HG03066 (cell line): ENCODE results near the gene LTBP1.

Experiments
- ATAC-seq: cut with Tn5 transposase; IDR thresholded peaks from one replicate; pipeline ENCODE4 v1.9.1; 2021; ENCODE audit warnings: low read depth; ENCODE audit not compliant: unreplicated experiment

Gene LTBP1

DNA sequence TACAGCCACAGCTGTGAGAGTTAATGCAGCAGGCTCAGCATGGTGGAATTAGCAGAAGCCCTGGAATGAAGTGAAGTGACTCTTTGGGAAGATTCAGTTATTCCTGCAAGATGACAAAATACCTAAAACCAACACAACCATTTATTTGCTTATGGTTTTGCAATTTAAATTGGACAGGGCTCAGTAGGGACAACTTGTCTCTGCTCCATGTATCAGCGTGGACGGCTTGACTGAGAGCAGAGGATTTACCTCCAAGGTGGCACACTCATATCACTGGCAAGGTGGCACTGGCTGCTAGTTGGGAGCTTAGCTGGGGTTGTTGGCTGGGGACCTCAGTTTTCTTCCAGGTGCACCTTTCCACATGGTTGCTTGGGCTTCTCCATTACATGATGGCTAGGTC lies 58.3 kb downstream of the LTBP1 start:
- ATAC-seq: no peak

- no peak for ATAC-seq
These were observed 62.0 kb downstream of the LTBP1 start for GRCh38 chr2:33008716-33009115.

DNA sequence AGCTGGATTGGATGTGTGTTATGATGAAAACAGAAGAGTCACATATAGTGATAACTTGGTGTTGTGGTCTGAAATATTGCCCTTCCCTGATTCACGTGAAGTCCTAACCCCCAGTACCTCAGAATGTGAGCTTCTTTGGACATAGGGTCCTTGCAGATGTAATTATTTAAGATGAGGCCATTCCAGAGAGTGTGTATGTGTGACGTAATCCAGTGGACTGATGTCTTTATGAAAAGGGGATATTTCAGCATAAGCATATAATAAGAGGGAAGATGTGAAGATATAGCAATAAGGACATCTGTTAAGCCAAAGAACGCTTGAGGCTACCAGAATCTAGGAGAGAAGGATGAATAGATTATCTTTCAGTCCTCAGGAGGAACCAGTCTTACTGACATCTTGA lies 62.5 kb downstream of the LTBP1 start:
- ATAC-seq: no peak

- no peak for ATAC-seq
These were observed 64.6 kb downstream of the LTBP1 start for GRCh38 chr2:33011373-33011772.

DNA sequence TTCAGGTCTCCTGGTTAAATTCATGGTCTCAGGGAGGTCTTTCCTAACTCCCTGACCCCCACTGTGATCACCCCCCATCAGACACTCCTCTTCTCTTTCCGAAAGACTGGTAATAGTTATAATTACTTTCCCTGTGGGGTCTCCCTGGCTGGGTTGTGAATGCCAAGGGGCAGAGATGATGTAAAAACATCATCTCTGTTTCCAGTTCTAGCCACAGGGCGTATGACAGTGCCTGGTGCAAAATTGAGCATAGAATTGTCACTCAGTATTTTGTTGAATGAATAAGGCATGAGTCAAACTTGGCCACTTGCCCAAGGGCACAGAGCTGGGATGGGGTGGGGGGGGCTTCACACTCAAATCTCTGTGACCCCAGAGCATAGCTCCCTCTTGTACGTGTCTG lies 65.2 kb downstream of the LTBP1 start:
- no peak for ATAC-seq

GRCh38 chr2:33013684-33014110 lies 66.9 kb downstream of the LTBP1 start:
- ATAC-seq: no peak

GRCh38 chr2:33014268-33014667 lies 67.5 kb downstream of the LTBP1 start:
- ATAC-seq: no peak

GRCh38 chr2:33015421-33016142 lies 68.8 kb downstream of the LTBP1 start:
- no peak for ATAC-seq

DNA sequence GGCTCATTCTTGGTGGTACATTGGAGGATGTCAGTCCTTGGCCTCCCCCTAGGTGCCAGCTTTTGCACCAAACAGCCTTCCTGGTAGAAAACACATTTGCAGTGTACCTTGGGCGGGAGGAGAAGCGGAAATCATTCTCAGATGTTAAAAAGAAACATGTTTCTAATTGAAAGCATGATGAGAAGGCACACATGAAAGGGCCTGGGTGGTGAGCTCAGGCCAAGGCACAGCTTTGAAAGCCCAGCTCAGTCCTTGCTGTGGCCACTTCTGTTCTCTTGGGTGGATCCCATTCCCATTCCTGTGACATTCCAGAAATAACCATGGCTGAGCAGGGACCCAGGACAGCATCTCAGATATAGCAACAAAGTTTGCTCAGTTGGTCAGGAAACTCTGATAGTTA lies 71.5 kb downstream of the LTBP1 start:
- ATAC-seq: no peak

- no peak for ATAC-seq
These were observed 73.0 kb downstream of the LTBP1 start for GRCh38 chr2:33019796-33020195.

- ATAC-seq: no peak
These were observed 74.1 kb downstream of the LTBP1 start for GRCh38 chr2:33020883-33021282.

GRCh38 chr2:33021542-33022227 lies 74.9 kb downstream of the LTBP1 start:
- no peak for ATAC-seq

DNA sequence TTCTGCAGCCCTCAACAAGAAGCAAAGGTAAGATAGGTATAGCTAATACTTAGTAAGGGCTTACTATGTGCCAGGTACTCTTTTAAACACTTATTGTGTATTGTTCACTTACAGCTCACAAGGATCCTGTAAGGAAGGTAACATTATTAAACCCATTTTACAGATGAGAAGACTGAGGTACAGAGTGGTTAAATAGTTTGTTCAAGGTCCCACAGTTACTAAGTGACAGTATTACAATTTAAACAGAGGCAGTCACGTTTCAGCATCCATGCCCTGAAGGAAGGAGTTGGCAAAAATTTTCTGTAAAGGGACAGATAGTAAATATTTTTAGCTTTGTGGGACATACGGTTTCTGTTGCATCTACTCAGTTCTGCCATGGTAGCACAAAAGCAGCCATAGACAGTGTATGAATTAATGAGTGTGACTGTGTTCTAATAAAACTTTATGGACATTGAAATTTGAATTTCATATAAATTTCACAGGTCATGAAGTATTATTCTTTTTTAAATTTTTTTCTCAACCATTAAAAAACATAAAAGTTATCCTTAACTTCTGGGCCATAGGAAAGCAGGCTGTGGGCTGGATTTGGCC lies 75.7 kb downstream of the LTBP1 start:
- ATAC-seq: no peak

- ATAC-seq: no peak
These were observed 76.4 kb downstream of the LTBP1 start for GRCh38 chr2:33022989-33023727.

- no peak for ATAC-seq
These were observed 77.2 kb downstream of the LTBP1 start for GRCh38 chr2:33023728-33024500.

DNA sequence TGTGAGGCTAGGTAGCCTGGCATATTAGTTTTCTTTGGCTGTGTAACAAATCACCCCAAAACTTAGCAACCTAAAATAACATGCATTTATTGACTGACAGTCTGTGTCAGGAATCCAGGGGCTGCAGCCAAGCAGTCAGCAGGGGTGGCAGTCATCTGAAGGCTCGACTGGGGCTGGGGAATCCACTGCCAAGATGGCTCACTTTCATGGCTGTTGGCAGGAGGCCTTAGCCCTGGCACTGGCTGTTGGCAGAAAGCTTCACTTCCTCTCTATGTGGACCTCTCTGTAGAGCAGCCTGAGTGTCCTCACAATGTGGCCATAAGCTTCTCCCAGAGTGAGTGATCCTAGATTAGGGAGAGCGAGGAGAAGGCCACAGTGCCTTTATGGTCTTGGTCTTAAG lies 78.0 kb downstream of the LTBP1 start:
- no peak for ATAC-seq

GRCh38 chr2:33029459-33029858 lies 82.7 kb downstream of the LTBP1 start:
- ATAC-seq: no peak

- ATAC-seq: no peak
These were observed 83.2 kb downstream of the LTBP1 start for GRCh38 chr2:33029926-33030325.

GRCh38 chr2:33030326-33030725 lies 83.6 kb downstream of the LTBP1 start:
- ATAC-seq: no peak

DNA sequence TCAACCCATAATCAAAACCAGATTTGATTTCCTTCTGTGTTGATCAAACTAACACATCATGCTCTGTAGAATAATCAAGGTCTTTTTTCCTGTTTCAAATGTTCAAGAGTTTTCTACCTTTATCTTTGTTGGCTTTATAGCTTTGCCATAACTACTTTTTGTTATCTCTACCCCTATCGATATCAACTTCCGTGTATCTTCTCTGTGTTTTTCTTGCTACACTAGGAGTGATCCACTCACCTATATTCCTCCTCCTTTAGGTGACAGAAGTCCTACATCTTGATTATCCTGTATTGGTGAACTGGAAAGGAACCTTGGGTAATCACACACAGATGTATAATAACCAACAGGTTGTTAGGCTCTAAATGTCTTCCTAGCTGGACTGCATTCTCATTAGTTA lies 85.5 kb downstream of the LTBP1 start:
- ATAC-seq: no peak
